GM04503 (cell line): Measurements from ENCODE around the gene PLAAT3.
"Not testable (repeated sequence)": the region's sequence is repeated elsewhere in the genome, so short reads cannot be mapped to it uniquely, and the experiment has no call there.

Source experiments
- DNase-seq: peaks from one replicate; pipeline ENCODE4 v3.0.0-alpha.2; 2012; ENCODE audit warnings: low read depth

The PLAAT3 gene

DNA sequence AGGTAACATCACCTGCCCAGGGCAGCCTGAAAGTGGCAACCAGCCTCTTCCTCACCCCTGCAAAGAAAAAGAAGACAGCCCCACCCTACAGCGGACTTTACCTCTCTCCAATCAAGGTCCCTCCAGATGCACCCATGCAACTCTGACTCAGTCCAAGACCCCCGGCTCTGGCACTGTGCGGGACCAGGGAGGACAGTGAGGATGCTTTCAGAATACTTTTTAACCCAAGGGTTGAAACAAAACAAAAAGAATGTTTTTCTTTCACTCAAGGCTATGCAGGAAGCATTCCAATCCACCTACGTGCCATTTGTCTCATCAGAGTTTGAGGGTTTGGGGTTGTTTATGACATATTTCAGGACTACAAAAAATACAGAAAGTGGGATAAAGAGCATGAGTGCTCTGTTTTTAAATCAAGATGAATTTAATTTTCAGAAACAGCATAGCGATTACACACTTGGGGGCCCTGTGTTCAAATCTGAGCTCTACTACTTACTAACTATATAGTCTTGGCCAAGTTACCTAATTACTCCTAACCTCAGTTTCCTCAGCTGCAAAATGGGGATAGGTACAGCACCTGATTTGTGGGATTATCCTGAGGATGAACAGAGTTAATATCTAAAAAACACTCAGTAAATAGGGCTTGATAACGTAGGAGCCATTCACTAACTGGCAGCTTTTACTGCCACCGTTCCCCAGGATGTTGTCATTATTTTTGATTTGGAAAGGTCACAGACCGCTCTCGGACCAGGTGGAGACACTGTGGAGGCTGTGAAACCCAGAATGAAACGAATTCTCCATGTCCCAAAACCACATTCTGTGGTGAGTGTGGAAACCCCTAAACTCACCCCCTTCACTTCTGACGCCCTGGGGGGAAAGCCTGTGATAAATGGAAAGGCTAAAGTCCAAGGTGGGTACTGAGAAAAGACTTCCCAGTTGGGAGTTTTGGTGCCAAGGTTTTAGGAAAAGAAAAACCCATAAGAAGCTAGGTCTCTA is 5.6 kb downstream of the PLAAT3 start:
- peak; percentile 50 for DNase-seq

DNA sequence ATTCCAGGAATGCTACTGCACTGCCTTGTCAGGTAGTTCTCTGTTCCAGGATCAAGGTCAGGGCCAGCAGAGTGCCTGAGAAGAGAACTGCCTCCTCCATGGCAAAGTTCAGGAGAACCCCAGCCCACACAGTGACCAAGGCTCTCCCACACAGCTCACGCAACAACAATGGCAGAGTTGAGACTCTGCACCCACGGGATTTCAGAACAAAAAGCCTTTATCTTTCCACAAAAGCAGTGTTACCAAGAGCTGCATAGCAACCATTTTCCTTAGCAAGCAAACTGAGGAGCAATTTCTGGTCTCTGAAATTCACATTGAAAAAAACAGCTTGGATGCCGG is 11.1 kb downstream of the PLAAT3 start:
- no peak for DNase-seq

DNA sequence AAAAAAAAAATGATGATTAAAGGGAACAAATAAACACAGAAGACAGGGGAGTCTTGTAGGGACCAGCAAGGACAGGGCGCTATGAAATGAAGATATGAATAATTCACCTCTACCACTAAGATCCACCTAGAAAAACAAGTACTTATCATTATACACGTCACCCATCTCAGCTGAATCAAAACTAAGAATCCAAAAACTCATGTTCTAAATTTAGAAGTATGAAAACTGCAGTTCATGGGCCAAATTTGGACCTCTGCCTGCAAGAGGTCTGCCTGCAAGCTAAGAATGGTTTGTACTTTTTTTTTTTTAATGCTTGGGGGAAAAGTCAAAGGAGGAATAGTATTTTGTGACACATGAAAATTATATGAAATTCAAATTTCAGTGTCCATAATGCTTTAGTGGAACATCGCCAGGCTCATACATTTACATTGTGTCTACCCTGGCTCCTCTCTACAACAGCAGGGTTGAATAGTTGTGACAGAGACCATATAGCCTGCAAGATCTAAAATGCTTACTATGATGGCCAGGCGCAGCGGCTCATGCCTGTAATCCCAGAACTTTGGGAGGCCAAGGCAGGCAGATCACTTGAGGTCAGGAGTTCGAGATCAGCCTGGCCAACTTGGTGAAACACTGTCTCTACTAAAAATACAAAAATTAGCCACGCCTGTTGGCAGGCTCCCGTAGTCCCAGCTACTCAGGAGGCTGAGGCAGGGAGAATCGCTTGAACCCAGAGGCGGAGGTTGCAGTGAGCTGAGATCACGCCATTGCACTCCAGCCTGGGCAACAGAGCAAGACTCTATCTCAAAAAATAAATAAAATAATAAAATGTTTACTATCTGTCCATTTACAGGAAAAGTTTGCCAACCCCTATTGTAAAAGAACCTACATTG is 11.7 kb downstream of the PLAAT3 start:
- peak; percentile 21 for DNase-seq

DNA sequence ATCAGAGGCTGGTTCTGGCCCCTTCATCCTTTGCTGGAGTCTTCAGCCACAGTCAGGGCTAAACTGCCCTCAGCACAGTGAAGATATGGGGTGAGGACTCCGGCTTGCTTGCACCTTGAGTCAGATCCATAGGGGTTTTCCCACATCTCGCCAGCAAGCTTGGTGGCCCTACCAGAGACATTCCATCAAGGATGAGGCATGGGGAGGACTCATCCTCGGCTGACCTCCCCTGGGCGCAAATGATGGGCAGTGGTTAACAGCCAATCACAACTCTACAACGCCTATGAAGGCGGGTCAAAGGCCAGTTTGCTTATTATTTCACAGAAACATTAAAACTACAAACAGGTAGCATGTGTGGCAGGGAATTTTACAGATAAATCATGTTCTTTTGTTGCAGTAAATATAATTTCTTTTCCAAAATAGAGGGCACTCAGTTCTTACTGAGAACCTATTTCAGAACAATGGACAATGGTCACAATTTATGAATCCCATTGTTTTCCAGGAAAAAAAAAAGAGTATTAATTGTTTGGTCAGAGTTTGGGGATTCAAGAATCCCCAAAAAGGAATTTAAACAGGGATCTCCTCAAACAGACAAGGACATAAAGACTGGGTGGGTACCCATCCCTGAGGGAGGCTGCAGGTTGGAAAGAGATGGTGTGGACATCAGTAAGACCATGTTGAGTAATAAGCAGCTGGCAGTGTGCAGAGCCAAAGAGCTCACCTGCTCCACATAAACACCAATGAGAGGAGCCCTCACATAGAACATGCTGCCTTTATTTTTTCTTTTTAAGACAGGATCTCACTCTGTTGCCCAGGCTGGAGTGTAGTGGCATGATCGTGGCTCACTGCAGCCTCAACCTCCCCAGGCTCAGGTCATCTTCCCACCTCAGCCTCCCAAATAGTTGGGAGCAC is 14.8 kb downstream of the PLAAT3 start:
- peak; percentile 53 for DNase-seq

DNA sequence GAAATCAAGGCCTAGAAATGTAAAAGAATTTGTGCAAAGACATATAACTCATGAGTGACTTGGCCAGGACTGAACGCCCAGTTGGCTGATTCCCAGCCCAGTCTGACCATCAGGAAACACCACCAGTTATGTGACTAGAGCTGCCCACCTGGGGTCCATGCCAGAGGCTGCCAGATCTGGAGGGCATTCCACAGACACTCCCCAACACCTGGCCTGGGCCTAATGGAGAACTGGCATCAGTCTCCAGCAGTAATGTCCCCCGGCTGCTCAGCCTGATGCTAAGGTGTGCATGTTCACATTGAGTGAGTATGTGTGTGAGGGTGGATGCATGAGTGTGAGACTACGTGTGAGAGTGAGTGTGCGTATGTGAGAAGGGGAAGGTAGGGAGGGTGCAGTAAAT is 15.7 kb downstream of the PLAAT3 start:
- no peak for DNase-seq

DNA sequence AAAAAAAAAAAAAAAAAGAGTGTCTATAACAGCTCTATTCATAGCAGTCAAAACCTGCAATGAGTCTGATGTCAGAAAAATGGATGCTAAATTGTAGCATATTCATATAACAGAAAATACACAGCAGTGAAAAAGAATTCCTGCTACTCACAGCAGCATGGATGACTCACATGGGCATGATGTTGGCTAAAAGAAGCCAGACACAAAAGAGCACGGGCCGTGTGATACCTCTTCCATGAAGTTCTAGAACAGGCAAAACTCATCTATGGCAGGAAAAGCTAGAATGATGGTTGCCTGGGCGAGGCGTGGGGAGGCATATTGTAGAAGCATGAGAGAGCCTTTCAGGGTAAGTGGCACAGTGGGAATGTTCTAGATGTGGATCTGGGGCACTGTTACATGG is 18.9 kb downstream of the PLAAT3 start:
- DNase-seq = no peak

DNA sequence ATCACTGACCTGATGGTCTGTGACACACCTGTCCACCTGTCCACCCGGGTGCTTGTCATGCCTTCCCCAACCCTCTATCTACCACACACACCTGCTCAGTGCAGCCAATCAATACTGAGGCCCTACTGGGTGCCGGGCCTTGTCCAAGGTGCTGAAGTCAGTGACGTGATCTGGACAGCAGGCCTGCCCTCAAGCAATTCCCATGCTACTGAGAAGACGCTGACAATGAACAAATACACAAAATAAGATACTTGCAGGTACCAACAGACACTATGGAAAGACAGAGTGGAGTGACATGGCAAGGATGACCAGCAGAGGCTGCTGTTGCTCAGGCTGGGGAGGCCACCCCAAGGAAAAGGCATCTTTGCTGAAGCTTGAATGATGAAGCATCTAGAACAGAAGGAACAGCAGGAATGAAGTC is 21.2 kb downstream of the PLAAT3 start:
- DNase-seq = no peak

DNA sequence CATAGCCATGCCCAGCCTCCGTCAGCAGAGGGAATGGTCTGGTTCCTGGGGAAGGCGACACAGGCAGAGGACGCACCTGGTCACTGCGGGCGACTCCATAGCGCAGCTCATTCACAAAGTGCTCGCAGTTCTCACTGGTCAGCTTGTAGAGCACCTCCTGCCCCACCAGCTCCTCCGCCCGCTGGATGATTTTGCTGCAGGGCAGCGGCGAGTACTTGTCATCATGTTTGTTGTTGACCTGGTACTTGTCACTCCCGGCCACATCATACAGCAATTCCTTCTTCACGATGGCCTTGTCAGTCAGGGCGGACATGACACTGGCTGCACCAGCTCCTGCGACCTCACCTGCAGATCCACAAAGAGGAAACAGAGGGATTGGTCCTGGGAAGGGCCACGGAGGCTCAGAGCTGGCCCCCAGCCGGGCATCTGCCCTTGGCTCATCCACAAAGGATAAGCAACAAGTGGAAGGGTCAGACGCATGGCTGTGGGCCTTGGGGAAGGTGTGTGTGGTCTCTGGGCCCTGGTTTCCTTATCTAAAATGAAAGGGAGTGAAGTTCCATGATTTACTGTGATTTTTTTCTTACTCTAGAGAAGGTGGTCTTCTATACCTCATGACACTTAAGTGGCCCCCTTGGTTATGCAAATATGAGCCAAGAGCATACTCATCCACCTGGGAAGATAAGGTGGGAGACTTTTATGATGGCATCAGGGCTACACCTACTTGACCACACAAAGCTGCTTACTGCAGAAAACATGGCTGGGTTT is 24.0 kb downstream of the PLAAT3 start:
- no peak for DNase-seq

DNA sequence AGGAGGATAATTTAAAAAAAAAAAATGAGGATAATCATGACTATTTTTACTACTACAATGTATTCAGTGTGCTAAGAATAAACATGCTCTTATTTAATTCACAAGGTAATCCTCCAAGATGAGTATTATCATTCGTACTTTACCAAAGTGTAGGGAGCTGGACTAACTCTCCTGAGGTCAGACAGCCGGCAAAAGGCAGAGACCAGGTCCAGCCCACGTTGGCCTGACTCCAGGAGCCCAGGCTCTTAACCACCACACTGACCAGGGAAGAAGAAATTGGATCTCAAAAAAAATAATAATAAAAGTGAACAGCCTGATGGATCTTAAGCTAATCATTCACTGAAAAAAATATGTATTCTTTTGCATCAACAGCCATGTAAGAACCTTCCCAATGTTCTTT is 25.2 kb downstream of the PLAAT3 start:
- DNase-seq = no peak

DNA sequence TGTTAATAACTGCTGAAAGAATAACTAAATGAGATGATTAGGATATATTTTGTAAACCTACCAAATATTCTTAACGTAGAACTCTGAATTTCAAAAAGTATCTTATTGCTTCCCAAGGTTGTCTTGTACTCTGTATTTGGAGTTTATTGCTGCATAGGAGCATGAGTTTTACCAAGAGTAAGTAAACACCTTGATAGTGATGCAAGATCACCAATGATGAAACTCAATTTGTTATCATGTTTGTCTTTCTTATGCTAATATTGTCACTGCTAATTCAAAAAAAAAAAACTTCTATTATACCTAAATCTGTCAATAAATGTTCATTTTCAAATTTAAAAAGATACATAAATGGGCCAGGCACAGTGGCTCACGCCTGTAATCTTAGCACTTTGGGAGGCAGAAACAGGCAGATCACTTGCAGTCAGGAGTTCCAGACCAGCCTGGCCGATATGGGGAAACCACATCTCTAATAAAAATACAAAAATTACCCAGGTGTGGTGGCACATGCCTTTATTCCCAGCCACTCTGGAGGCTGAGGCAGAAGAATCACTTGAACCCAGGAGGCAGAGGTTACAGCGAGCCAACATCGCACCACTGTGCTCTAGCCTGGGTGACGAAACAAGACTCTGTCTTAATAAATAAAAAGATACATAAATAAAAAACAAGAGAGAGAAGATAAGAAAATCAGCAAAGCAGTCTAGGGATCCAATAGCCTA is 27.6 kb downstream of the PLAAT3 start:
- DNase-seq = no peak

DNA sequence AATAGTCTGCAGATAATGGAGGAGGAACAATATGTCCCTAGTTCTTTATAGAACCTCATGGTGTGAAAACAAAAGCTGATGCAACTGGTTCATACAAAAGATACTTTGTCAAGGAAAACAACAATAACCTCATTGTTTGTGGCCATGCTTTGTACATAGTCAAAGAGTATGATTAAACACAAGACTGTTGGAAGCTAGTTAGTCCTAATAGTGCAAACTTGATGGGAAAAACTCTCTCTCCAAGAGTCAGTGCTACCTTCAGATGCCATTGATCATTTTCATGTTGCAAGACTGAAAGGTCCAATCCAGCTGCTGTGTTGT is 30.9 kb downstream of the PLAAT3 start:
- no peak for DNase-seq

DNA sequence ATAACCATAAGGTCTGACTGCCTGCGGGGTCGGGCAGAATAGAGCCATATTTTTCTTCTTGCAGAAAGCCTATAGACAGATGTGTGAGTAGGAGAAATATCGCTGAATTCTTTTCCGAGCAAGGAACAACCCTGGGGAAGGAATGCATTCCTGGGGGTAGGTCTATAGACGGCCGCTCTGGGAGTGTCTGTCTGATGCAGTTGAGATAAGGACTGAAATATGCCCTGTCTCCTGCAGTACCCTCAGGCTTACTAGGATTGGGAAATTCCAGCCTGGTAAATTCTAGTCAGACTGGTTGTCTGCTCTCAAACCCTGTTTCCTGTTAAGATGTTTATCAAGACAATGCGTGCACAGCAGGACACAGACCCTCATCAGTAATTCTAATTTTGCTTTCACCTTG is 33.0 kb downstream of the PLAAT3 start:
- DNase-seq = not testable (repeated sequence)

DNA sequence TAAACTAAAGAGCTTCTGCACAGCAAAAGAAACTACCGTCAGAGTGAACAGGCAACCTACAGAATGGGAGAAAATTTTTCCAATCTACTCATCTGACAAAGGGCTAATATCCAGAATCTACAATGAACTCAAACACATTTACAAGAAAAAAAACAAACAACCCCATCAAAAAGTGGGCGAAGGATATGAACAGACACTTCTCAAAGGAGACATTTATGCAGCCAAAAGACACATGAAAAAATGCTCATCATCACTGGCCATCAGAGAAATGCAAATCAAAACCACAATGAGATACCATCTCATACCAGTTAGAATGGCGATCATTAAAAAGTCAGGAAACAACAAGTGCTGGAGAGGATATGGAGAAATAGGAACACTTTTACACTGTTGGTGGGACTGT is 35.4 kb downstream of the PLAAT3 start:
- not testable (repeated sequence) for DNase-seq

DNA sequence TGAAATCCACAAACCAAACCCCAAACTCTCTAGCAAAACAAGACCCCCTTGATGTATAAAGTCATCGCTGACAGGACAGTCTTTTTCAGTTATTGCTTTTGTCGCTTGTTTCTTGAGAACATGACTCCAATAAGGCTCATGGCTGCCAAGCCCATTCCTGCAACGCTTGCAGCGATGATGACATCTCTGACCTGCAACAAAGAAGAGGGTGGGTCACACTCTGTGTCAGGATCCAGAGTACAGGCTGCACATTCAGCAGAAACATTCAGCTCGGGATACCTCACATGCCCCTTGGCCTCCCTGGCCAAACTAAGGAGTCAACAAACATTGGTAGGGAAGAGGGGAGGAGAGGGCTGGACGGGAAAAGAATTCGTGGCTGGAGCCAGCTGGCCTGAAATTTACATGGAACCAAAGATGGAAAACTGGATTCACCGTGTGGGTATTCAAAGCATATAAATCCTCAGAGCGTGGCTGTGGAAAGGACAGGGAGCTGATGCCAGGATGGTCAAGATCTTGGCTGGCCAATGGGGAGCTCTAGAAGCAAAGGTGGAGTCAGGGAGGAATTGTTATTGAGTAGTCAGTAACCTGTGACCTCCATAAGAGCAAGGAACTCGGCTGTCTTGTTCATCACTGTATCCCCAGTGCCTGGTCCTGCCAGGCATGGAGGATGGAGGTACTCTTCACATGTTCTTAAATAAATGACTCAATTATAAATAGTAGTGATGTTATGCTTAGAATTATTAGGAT is 39.2 kb downstream of the PLAAT3 start:
- no peak for DNase-seq

DNA sequence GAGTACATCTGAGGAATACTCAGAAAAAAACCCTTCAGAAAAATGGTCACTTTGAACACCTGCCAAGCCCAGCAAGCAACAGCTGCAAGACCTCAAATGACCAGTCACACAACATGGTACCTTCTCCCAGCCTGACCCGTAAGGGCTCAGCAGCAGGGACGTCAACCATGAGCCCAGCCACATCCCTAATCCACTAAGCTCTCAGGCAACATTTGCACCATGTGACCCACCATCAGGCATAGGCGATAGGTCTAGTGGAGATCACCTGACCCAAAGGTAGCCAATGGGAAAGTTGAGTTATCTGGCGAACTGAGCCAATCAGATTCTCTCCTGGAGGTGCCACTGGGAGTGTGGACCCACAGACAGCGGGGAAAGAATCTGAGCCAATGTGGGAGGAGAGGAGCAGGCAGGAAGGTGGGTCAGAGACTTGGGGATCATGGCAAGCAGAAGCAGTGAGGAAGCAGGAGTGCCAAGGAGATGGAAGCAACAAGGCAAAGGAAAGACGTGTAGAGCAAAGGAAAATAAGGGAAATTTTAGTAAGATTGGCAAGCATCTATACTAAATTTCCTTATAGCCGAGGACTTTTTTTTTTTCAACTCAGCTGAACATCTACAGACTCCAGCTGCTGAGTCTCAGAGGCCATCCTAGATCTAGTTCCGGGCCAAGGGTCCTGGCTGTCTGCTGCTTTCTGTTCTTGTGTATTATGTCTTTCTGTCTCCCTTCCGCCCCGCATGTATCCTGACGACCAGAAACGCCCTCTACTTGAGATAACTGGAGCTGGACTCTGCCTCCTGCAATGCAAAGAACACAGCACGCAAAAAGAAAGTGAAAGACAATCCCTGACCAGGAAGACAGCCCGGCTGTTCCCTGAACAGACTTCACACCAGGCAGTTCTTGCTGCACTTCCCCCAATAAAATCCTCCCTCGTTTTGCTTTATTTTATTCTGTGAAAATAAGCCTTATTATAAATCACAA is 40.1 kb downstream of the PLAAT3 start:
- DNase-seq = no peak

DNA sequence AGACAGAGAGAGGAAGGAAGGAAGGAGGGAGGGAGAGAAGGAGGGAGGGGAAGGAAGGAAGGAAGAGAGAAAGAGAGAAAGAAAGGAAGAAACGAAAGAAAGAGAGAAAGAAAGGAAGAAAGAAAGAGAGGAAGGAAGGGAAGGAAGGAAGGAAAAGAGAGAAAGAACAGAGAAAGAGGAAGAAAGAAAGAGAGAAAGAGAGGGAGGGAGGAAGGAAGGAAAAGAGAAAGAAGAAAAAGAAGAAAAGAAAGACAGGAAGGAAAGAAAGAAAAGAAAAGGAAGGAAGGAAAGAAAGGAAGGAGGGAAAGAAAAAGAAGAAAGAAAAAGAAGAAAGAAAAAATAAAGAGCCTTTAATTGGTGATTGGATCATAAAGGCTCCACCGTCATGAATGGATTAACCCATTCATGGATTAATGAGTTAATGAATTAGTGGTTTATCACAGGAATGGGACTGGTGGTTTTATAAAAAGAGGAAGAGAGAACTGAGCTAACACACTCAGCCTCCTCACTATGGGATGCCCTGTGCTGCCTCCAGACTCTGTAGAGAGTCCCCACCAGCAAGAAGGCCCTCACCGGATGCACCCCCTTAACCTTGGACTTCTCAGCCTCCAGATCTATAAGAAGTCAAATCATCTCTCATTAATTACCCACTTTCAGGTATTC is 42.1 kb downstream of the PLAAT3 start:
- no peak for DNase-seq

DNA sequence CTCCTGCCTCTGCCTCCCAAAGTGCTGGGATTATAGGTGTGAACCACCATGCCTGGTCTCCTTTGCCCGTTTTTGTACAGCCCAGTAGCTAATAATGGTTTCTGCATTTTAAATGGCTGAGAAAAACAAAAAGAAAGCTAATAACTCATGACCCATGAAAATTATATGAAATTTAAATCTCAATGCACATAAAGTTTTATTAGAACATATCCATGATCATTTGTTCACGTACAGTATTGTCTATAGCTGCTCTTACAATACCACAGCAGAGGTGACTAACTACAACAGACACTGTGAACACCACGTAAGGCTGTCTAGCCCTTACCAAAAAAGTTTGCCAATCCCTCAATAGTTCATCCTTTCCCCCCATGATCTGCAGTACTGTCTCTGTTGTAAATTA is 44.7 kb downstream of the PLAAT3 start:
- no peak for DNase-seq
